ENCODE results near the gene PNMA1. TPM values are rescaled to one million over a fixed set of nuclear protein-coding genes. Genes with fewer than 3 reads are reported as not detected.

Gene PNMA1
- total and polyA plus RNA-seq, 9 of the 15 experiments (the other 6 are each of a cell fraction or from before 2014, with no cell fraction given), result 1.7 to 26.4 (median 8.7) TPM

DNA sequence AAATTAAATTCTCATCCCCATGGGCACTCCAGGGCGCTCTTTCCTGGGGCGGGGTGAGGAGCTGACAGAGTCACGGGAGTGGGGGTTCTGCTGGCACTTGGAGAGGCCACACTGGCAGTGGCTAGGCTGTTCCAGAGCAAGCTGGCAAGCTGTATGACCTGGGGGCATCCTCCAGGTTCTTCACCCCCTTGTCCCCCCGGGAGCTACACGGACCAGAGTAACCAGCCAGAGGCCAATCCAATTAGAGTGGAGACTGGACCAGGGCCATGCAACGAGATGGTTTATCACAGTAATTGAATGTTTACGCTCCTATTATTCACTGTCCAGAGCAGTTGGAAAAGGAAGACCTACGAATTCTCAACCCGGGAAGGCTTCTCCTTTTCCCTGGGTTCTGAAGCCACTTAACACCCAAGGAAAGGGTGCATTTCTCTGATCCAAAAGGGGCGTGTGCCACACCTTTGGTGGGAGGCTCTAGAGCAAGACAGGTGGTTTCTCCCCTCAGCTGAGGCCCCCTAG, 43.8 kb upstream of the PNMA1 start:
- DNase-seq (ENCODE audit: extremely low read depth in 1 of 4, low spot score in 3 of 4) (no peak), ATAC-seq (no peak), FAIRE-seq (no peak)
- BruUV-seq (replicated peaks), result TSS peak; percentile 32
- H3K9me1 ChIP-seq (ENCODE audit: control insufficient read depth, insufficient read depth, low read length), result no peaks in the 10 kb centered on the region
- peaks cover 69 to 88% of the 10 kb centered on the region in 2 experiments for H3K4me1 ChIP-seq (replicated peaks in 1 of 2; ENCODE audit: control insufficient read depth in 2 of 2, insufficient read depth in 2 of 2, low read length in 2 of 2)
- in situ Hi-C loops (cut with MboI) (no loop called here), intact Hi-C loops (cut with micrococcal nuclease) (loop anchor here (2.0 kb wide), 1 partner anchor 29 kb away; no protein-coding TSS in a partner anchor)
- CTCF ChIA-PET (ENCODE audit: low intra/inter-chr PET ratio), result no interaction called here
- WGBS (ENCODE audit: insufficient coverage, low coverage, missing lambda C conversion rate), result 12% methylated on average over 10 of the region's 10 CpGs
- peak overlapping the region; percentile 82 to 97 for H3K9ac ChIP-seq (ENCODE audit: insufficient read depth in 1 of 2, low read depth in 2 of 2, low read length in 2 of 2)
- H3K36me3 ChIP-seq (ENCODE audit: control insufficient read depth, insufficient read depth, low read length), result peaks cover 33% of the 10 kb centered on the region; the same call in 2 of the 3 replicates
- peak overlapping the region; percentile 92 for H3K27ac ChIP-seq (ENCODE audit: extremely low read depth, low read depth, low read length)
- H3K4me3 ChIP-seq, result peak overlapping the region; percentile 76
- no peak for TF ChIP-seq SAP30 (IDR thresholded peaks at IDR 0.05; ENCODE audit: borderline replicate concordance, insufficient read depth, low read depth, low read length, poor library complexity, severe bottlenecking)
- TF ChIP-seq, protein P1, sequence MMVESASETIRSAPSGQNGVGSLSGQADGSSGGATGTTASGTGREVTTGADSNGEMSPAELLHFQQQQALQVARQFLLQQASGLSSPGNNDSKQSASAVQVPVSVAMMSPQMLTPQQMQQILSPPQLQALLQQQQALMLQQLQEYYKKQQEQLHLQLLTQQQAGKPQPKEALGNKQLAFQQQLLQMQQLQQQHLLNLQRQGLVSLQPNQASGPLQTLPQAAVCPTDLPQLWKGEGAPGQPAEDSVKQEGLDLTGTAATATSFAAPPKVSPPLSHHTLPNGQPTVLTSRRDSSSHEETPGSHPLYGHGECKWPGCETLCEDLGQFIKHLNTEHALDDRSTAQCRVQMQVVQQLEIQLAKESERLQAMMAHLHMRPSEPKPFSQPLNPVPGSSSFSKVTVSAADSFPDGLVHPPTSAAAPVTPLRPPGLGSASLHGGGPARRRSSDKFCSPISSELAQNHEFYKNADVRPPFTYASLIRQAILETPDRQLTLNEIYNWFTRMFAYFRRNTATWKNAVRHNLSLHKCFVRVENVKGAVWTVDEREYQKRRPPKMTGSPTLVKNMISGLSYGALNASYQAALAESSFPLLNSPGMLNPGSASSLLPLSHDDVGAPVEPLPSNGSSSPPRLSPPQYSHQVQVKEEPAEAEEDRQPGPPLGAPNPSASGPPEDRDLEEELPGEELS (CRISPR knock-in tag; IDR thresholded peaks at IDR 0.05; ENCODE audit: borderline replicate concordance), result 0 out of 2 replicates have a peak, but pooled peaks have one; percentile 53
- no peak for TF ChIP-seq ZNF586 (CRISPR knock-in tag; conservative IDR thresholded peaks at IDR 0.05)
- 0 out of 2 replicates have a peak, but pooled peaks have one; percentile 33 for TF ChIP-seq POLR2A (conservative IDR thresholded peaks at IDR 0.05)
- no peak for TF ChIP-seq ETV6 (IDR thresholded peaks at IDR 0.05; ENCODE audit: borderline replicate concordance in 1 of 2, low read depth in 2 of 2, low read length in 1 of 2)
- TF ChIP-seq ETV6 (CRISPR knock-in tag; IDR thresholded peaks at IDR 0.05; ENCODE audit: borderline replicate concordance), result no peak
- TF ChIP-seq, protein P2, sequence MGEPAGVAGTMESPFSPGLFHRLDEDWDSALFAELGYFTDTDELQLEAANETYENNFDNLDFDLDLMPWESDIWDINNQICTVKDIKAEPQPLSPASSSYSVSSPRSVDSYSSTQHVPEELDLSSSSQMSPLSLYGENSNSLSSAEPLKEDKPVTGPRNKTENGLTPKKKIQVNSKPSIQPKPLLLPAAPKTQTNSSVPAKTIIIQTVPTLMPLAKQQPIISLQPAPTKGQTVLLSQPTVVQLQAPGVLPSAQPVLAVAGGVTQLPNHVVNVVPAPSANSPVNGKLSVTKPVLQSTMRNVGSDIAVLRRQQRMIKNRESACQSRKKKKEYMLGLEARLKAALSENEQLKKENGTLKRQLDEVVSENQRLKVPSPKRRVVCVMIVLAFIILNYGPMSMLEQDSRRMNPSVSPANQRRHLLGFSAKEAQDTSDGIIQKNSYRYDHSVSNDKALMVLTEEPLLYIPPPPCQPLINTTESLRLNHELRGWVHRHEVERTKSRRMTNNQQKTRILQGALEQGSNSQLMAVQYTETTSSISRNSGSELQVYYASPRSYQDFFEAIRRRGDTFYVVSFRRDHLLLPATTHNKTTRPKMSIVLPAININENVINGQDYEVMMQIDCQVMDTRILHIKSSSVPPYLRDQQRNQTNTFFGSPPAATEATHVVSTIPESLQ (CRISPR knock-in tag; IDR thresholded peaks at IDR 0.05), result no peak
- TF ChIP-seq YBX1 (IDR thresholded peaks at IDR 0.05), result no peak
- H4K20me1 ChIP-seq (replicated peaks; ENCODE audit: control insufficient read depth, insufficient read depth, low read length), result peaks cover 8% of the 10 kb centered on the region
- POLR2A ChIA-PET, result interaction anchor here (0.6 to 3.2 kb wide), 18 partner anchors 8 to 598 kb away, joined by 3 to 31 read pairs (median 5); partner anchors contain the start of gene PTGR2
- H2AFZ ChIP-seq (ENCODE audit: low read depth, low read length), result no peak overlapping the region
- no peaks in the 10 kb centered on the region for H3K9me3 ChIP-seq (replicated peaks; ENCODE audit: control insufficient read depth, insufficient read depth, low read depth, low read length)
- no peaks in the 10 kb centered on the region for H3K27me3 ChIP-seq (ENCODE audit: control insufficient read depth in 2 of 2, insufficient read depth in 2 of 2, low read length in 2 of 2)
- peak overlapping the region; percentile 88 for H3K4me2 ChIP-seq (ENCODE audit: insufficient read depth, low read length)
- H3K79me2 ChIP-seq (ENCODE audit: control insufficient read depth, insufficient read depth, low read length), result peaks cover 98% of the 10 kb centered on the region
